Measurements from ENCODE around the gene ZFR2. TPM values are rescaled to one million over a fixed set of nuclear protein-coding genes. Genes with fewer than 3 reads are reported as not detected.
A peak's percentile ranks its signal among the peaks of the same experiment; 100 is the strongest.

The ZFR2 gene
- total RNA-seq, 1 experiment from 2014 or later: not detected

- DNase-seq (ENCODE audit: low spot score): no peak
Measured at GRCh38 chr19:3837922-3838321, 30.9 kb downstream of the ZFR2 start.

- no peak for DNase-seq (ENCODE audit: low spot score)
Measured at GRCh38 chr19:3837332-3837731, 31.5 kb downstream of the ZFR2 start.

DNA sequence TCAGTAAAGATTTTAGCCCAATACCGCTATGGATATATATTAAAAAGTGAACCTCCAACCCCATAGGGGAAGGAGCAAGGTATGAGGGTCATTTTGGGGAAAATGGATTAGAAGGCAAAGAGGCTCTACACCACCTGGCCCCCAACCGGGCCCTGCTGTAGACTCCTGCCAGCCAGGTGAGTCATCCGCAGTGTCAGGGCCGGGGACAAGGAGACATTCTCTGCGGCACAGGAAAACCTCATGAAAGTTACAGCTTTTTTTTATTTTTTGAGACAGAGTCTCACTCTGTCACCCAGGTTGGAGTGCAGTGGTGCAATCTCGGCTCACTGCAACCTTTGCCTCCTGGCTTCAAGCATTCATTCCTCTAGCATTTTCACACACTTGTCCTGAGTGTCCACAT is 32.0 kb downstream of the ZFR2 start:
- no peak for DNase-seq (ENCODE audit: low spot score)

- no peak for DNase-seq (ENCODE audit: low spot score)
Measured at GRCh38 chr19:3835055-3835435, 33.8 kb downstream of the ZFR2 start.

DNA sequence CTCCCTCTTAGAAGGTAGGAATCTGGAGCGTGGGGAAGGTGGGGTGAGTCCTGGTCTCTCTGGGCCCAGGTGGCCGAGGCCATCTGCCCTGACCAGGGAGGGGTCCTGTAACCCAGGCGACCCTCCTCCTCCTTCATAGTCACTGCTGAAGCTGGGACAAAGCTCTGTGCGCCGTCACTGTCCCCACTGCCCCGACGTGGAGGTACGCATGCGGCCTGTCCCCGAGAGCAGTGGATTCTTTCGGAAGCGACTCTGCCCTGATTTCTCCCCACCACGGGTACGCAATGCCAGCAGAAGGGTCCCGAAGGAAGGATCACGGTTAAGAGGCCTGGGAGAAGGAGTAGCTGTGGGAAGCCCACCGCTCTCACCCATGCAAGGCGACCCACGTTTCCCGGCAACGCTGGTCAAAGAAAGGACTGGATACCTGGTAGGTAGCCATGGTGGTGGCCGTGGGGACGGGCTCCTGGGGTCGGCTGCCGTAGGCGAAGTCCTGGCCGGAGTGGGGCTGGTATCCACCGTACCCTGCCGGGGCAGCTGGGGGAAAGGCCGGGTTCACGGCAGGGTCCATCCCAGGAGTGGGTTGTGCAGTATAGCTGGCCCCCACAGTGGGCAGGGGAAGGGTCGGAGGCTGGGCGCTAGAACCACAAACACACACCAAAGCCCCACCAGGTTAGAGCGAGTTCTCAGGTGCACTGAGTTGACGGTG is 34.3 kb downstream of the ZFR2 start:
- DNase-seq (ENCODE audit: low spot score): no peak

DNA sequence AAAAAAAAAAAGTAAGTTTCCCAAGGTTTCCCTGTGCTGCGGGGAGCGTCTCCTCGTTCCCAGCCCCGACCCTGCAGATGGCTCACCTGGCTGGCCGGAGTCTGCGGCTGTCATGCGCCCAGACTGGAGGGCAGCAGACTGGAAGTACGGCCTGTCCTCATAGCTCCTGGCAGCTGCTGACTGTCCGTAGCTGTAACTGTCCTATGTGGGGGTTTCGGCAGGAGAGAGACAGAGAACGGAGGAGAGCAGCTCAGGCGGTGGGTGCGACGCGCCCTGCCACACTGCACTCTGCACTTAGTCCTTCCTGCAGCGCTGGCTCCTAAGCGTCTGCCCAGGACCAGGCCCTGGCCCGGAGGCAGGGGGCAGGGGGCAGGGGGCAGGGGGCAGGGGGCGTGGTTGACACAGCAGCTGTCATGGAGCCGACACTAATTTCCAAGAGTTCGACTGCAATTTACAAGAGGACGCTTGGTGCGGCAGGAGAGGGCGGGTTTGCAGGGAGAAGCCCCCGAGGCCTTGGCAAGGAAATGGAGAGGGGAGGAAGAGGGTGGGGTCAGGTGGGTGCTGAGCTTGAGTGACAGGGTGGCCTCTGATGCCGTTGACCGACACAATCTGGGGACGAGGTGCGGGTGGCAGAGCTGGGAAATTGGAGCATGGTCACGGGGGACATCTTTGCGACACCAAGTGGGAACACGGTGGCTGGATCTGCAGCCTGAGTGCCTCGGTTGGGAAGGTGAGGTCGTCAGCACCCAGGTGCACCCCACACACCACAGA is 35.1 kb downstream of the ZFR2 start:
- DNase-seq (ENCODE audit: low spot score): no peak

- no peak for DNase-seq (ENCODE audit: low spot score)
Measured at GRCh38 chr19:3832001-3832400, 36.8 kb downstream of the ZFR2 start.

DNA sequence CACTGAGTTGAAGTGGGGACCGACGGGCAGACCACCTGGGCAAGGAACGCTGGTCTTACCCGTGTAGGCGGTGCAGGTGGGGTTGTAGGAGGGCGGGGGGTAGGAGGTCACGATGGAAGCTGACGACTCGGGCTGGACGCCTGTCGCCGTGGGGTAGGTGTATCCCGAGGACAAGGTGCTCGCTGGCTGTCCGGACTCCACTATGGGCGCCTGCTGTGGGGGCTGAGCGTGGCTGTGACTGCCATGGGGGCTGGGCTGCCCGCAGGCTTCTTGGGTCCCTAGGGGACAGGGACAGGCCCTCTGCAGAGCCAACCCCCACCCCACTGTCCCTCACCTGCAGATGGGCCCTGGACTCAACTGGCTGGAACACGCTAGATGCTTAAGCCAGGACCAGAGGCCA is 37.2 kb downstream of the ZFR2 start:
- DNase-seq (ENCODE audit: low spot score): no peak

DNA sequence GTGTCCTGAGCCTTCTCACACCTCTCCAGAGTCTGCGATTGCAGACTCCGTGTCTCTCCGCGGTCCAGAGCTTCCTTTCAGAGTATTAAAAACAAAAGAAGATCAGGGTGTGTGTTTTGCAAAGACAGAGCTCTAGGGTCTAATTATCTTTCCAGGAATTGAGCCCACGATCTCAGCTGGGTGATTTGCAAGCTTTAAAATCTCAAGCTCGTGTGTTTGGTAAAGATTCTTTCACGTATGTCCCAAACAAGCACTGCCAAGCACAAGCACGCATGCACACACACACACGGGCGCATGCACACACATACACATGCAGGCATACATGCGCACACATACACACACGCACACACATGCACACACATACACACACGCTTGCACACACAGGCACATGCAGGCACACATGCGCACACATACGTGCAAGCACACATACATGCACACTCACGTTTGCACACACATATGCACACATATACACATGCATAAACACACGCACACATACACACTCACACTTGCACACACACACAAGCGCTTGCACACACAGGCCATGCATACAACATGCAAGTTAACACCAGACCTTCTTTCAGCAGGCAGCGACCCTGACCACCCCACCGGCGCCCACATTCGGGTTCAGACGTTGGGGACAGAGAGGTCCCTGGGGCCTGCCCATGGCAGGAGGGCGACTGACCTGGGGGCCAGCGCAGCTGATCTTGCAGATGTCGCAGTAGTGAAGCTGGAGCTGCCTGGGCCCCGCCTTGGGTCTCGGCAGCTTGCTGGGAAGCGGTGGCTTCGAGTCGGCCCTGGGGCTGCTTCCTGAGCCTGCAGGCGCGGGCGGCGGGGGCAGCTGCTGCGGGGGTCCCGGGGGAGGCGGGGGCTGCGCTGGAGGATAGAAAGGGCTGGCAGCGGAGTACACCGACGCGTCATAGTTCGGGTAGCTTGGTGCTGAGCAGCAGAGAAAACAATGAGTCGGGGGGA is 37.9 kb downstream of the ZFR2 start:
- no peak for DNase-seq (ENCODE audit: low spot score)

DNA sequence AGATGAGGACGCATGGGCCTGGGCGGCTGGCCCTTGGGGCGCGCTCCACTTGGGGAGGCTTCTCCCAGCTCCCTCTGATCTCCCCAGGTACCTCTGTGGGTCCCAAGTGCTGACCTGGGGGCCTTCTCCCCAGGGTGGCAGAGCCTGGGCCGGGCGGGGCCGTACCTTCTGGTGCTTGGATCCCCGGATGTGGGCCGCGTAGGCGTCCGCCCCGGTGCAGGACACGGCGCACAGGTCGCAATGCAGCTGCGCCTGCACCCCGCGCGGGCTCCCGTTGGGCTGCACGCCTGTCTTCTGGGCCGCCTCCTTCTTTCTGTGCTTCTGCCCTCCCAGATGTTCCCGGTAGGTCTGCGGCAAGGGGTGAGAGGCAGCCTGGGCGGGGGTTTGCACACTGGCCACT is 41.5 kb downstream of the ZFR2 start:
- no peak for DNase-seq (ENCODE audit: low spot score)

- DNase-seq (ENCODE audit: low spot score): no peak
Measured at GRCh38 chr19:3826163-3826562, 42.7 kb downstream of the ZFR2 start.

DNA sequence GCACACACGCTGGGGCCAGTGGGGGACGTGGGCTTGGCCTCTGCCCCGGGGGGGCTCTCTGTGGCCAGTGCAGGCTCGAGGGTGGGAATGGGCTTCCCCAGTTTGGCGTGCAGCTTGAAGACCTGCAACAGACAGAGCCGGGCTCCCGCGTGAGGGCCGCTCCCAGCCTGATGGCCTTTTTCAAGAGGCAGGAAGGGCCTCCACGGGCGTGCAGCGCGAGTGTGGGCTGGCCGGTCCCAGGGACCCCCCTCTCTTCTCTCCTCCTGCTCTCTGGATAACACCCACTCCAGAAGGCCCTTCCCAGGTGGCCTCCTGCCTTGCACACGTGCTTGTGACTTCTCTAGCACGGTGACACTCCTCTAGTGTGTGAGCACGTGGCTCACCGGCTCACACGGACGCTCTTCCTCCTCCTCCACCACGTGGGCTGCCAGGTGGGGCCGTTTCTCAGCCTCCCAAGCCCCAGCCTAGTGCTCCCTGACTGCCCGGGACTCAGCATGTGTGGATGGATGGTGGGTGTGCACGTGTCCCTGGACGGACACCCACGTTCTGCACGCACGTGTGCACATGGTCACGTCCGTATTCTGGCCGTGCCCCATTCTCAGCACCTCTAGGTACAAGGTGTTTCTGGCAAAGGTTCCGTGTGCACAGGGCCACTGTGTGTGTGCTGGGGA is 43.4 kb downstream of the ZFR2 start:
- DNase-seq (ENCODE audit: low spot score): no peak

DNA sequence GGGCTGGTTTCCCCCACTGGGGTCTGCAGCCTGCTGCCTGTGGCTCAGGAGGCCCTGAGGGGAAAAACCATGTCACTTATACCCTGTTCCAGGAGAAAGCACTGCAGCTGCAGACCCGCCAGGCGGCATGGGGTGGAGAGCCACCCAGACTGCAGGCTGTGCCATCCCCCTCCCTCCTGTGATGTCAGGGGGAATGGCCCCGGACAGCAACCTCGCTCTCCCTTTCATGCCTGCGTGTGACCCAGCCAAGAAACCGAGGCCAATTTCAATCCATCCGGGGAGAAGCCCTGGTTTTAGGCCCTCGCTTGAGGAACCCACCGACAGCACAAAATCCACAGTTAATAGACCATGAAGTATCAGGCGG is 45.5 kb downstream of the ZFR2 start:
- DNase-seq (ENCODE audit: low spot score): no peak

DNA sequence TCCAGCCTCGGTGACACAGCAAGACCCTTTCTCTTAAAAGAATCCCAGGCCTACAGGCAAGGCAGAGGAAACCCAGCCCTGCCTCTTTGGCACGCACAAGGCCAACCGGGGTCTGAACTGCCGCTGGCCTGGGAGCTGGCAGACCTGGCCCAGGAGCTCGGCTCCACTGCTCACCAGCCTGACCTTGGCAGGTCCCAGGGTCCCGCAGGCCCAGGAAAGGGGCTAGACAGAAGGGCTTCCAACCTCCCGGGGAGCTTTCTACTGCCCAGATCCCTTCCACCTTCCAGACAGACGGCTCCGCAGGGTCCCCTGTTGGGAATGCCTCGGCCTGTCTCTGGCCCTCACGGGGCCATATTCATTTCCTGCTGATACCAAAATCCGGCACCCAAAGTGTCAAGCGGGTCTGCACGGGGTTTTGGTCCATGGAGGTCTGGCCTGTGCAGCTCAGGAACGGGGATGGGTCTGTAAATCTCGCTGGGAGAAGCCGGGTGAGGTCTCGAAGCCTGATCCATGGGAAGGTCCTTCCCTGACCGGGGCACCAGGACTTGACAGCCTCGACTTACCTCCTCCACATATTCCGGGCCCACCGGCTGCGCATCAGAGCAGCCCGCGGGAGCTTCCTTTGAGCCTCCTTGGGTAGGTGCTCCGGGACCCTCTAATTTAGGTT is 46.0 kb downstream of the ZFR2 start:
- DNase-seq (ENCODE audit: low spot score): no peak

- peak; percentile 14 for DNase-seq (ENCODE audit: low spot score)
Measured at GRCh38 chr19:3821857-3822364, 46.9 kb downstream of the ZFR2 start.

DNA sequence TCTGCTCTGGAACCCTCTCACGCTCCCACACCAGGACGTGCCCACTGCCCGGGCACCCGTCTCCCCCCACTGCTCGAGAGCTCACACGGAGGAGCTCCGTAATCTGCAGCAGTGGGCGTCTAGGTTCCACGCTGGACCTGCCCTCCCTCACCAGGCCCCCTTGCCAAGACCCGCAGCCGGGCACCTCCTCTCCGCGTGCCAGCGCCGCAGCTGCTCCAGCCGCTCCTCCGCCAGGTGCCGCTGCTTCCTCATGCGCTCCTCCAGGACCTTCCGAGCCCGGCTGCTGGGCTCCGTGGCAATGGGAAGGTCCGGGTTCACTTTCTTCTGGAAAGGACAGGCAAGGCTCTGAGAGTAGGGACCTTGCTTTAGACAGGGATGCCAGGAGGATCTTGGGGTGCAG is 47.7 kb downstream of the ZFR2 start:
- peak; percentile 39 for DNase-seq (ENCODE audit: low spot score)

DNA sequence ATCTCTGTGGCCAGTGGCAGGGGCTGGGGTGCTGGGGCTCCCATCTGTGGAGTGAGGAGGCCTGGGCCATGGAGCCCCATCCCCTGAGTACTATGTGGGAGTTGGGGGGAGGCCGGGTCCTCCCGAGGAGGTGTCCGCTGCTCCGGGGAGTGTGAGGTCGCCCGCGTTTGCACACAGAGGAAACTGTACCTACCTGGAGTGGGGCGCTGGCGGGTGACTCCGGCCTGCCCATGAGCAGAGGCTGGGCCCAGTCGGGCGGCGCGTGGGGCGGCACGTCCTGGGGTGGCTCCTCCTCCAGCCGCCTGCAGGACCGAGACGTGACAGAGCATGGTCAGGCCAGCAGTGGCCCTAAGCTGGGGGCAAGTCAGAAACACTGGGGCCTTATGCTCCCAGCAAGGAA is 48.8 kb downstream of the ZFR2 start:
- no peak for DNase-seq (ENCODE audit: low spot score)

DNA sequence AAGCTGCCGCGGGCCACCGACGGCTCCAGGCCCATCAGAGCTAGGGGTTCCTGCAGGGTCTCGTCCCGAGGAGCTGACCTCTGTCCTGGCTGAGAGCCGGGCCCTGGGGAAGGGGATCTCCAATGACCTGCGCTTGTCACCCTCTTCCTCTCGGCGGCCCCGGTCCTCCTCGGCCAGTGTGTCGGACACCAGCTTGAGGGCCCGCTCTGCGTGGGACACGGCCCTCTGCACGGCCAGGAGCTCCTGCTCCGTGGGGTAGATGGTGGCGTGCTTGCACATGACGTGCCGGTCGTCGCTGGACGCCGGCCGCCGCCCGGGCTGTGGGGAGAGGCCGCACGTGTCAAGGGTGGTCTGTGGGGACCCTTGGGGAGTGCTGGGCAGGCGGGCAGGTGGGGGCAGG is 49.9 kb downstream of the ZFR2 start:
- DNase-seq (ENCODE audit: low spot score): no peak

GRCh38 chr19:3818466-3818865 is 50.4 kb downstream of the ZFR2 start:
- no peak for DNase-seq (ENCODE audit: low spot score)

DNA sequence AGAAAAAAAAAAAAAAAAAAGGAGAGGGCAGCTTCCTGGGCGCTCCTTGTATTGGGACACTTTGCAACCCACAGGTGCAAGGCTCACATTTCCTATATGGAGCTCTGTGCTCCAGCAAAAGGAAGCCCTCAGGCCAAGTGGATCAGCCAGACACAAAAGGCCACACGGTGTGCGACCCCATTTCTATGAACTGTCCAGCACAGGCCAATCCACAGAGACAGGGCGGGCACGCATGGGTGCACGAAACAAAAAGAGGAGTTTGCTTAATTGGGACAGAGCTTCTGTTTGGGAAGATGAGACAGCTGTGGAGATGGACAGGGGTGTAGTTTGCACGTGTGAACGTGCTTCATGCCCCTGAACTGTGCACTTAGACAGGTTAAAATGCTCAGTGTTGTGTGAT is 51.1 kb downstream of the ZFR2 start:
- DNase-seq (ENCODE audit: low spot score): no peak
